IMR-90 (cell line): ENCODE measurements around the gene KMT2C. TPM values are rescaled to one million over a fixed set of nuclear protein-coding genes. Genes with fewer than 3 reads are reported as not detected.

Experiments
- ATAC-seq: fragments of 200-7000 bp; cut with Tn5 transposase; 2 replicates; pipeline ENCODE4 v1.9.1; 2020; ENCODE audit warnings: low read depth, mild to moderate bottlenecking, moderate library complexity
- BruUV-seq: library from RNA; stranded (reverse); fragments of 400-500 nt; replicated peaks from 2 replicates; lab custom pipeline; 2021; lab: Mats Ljungman, UMichigan
- CTCF ChIA-PET: fragments of 300-600 bp; formaldehyde crosslinking; extraction: SDS; loops from one replicate; lab custom pipeline; 2021; ENCODE audit warnings: antibody characterized with exemption; lab: Yijun Ruan, JAX
- POLR2A ChIA-PET: fragments of 300-600 bp; sonication (Branson Sonifier 250); formaldehyde crosslinking; loops from one replicate; lab custom pipeline; 2022; ENCODE audit warnings: antibody characterized with exemption; ENCODE audit not compliant: unreplicated experiment; lab: Charles Lee
- DNase-seq: peaks from one replicate; pipeline ENCODE4 v3.0.0; 2013
- H2AFZ ChIP-seq: replicated peaks from 2 replicates; pipeline ENCODE3; 2013; ENCODE audit warnings: low read length, mild to moderate bottlenecking; ENCODE audit not compliant: poor library complexity
- H2AK5ac ChIP-seq: 2 replicates; pipeline ENCODE4 v1.6.1; 2013; ENCODE audit warnings: low read depth, low read length, inconsistent platforms
- H2AK9ac ChIP-seq: replicated peaks from 2 replicates; pipeline ENCODE3; 2013; ENCODE audit warnings: mild to moderate bottlenecking, low read depth, low read length, moderate library complexity; ENCODE audit not compliant: poor library complexity
- H2BK120ac ChIP-seq: 2 replicates; pipeline ENCODE4 v1.6.1; 2013; ENCODE audit warnings: low read depth, low read length, inconsistent platforms
- H2BK15ac ChIP-seq: 3 replicates; pipeline ENCODE4 v1.6.1; 2013; ENCODE audit warnings: low read depth, low read length, inconsistent platforms
- H2BK20ac ChIP-seq: 2 replicates; pipeline ENCODE4 v1.6.1; 2013; ENCODE audit warnings: low read depth, mild to moderate bottlenecking, inconsistent platforms, low read length, moderate library complexity
- H2BK5ac ChIP-seq: 2 replicates; pipeline ENCODE4 v1.6.1; 2013; ENCODE audit warnings: mild to moderate bottlenecking, low read depth, low read length, inconsistent platforms; ENCODE audit not compliant: poor library complexity, severe bottlenecking
- H3K14ac ChIP-seq: replicated peaks from 2 replicates; pipeline ENCODE4 v1.6.1; 2013; ENCODE audit warnings: low read depth, low read length, inconsistent platforms
- H3K18ac ChIP-seq: 2 replicates; pipeline ENCODE4 v1.6.1; 2013; ENCODE audit warnings: low read depth, low read length, control low read depth
- H3K23ac ChIP-seq: 2 replicates; pipeline ENCODE4 v1.6.1; 2013; ENCODE audit warnings: low read depth, low read length, inconsistent platforms
- H3K27ac ChIP-seq: 2 replicates; pipeline ENCODE4 v1.5.1; 2013; ENCODE audit warnings: mild to moderate bottlenecking, control low read depth, low read length; ENCODE audit not compliant: insufficient read depth
- H3K27me3 ChIP-seq: 2 replicates; pipeline ENCODE4 v1.6.1; 2013; ENCODE audit warnings: low read length; ENCODE audit not compliant: control insufficient read depth, insufficient read depth
- H3K36me3 ChIP-seq: 2 replicates; pipeline ENCODE4 v1.6.1; 2013; ENCODE audit warnings: low read length, mixed read lengths; ENCODE audit not compliant: control insufficient read depth, insufficient read depth
- H3K4ac ChIP-seq: 2 replicates; pipeline ENCODE4 v1.6.1; 2013; ENCODE audit warnings: low read depth, low read length, inconsistent platforms
- H3K4me1 ChIP-seq: 2 replicates; pipeline ENCODE4 v1.6.1; 2013; ENCODE audit warnings: low read length, mixed read lengths; ENCODE audit not compliant: control insufficient read depth, insufficient read depth
- H3K4me2 ChIP-seq: 2 replicates; pipeline ENCODE4 v1.6.1; 2013; ENCODE audit warnings: low read depth, mild to moderate bottlenecking, control low read depth, low read length, moderate library complexity
- H3K4me3 ChIP-seq: 2 replicates; pipeline ENCODE4 v1.5.1; 2013; ENCODE audit warnings: low read depth, mild to moderate bottlenecking, control low read depth, low read length, moderate library complexity; ENCODE audit not compliant: insufficient read depth
- H3K56ac ChIP-seq: 2 replicates; pipeline ENCODE4 v1.6.1; 2013; ENCODE audit warnings: low read length, inconsistent platforms; ENCODE audit not compliant: insufficient read depth; ENCODE audit errors: extremely low read depth
- H3K79me1 ChIP-seq, 2 experiments: 2 replicates each; pipeline ENCODE4 v1.6.1; 2013; ENCODE audit warnings: low read length in 2 of 2, inconsistent platforms in 1 of 2, low read depth in 1 of 2
- H3K9ac ChIP-seq: 2 replicates; pipeline ENCODE4 v1.6.1; 2013; ENCODE audit warnings: low read depth, low read length, control low read depth
- H3K9me1 ChIP-seq: 2 replicates; pipeline ENCODE4 v1.6.1; 2013; ENCODE audit warnings: low read length, inconsistent platforms; ENCODE audit not compliant: insufficient read depth
- H3K9me3 ChIP-seq: 2 replicates; pipeline ENCODE4 v1.6.1; 2013; ENCODE audit warnings: low read length; ENCODE audit not compliant: control insufficient read depth, insufficient read depth
- H4K20me1 ChIP-seq: 2 replicates; pipeline ENCODE4 v1.6.1; 2013; ENCODE audit warnings: low read length, inconsistent platforms; ENCODE audit not compliant: insufficient read depth
- H4K5ac ChIP-seq: 2 replicates; pipeline ENCODE4 v1.6.1; 2013; ENCODE audit warnings: mild to moderate bottlenecking, low read depth, low read length, control low read depth
- H4K8ac ChIP-seq, 2 experiments: 2 replicates each; pipeline ENCODE4 v1.6.1; 2013; ENCODE audit warnings: low read depth in 2 of 2, low read length in 2 of 2, control low read depth in 1 of 2, inconsistent platforms in 1 of 2
- H4K91ac ChIP-seq: 2 replicates; pipeline ENCODE4 v1.6.1; 2013; ENCODE audit warnings: low read depth, low read length, inconsistent platforms; ENCODE audit not compliant: insufficient read depth
- BHLHE40 ChIP-seq: fragments of 150-350 bp; IDR thresholded peaks from 2 replicates; pipeline ENCODE4 v1.6.1; 2016; ENCODE audit warnings: mild to moderate bottlenecking, low read depth, low read length
- CEBPB ChIP-seq: IDR thresholded peaks from 2 replicates; pipeline ENCODE4 v1.6.1; 2012; ENCODE audit warnings: low read depth, low read length, improper control_type of control experiment
- CHD1 ChIP-seq: IDR thresholded peaks from 2 replicates; pipeline ENCODE4 v1.6.1; 2012; ENCODE audit warnings: low read depth, low read length, improper control_type of control experiment
- ELK1 ChIP-seq: fragments of 150-350 bp; IDR thresholded peaks from 2 replicates; pipeline ENCODE4 v1.6.1; 2016; ENCODE audit warnings: low read depth, mild to moderate bottlenecking, low read length, moderate library complexity, borderline replicate concordance
- FOS ChIP-seq: fragments of 150-350 bp; IDR thresholded peaks from 2 replicates; pipeline ENCODE4 v1.6.1; 2016; ENCODE audit warnings: low read depth, low read length
- MAFK ChIP-seq: IDR thresholded peaks from 2 replicates; pipeline ENCODE4 v1.6.1; 2012; ENCODE audit warnings: low read depth, low read length, improper control_type of control experiment
- MAZ ChIP-seq: IDR thresholded peaks from 2 replicates; pipeline ENCODE4 v1.6.1; 2012; ENCODE audit warnings: low read depth, mild to moderate bottlenecking, low read length, improper control_type of control experiment, moderate library complexity, borderline replicate concordance
- MXI1 ChIP-seq: IDR thresholded peaks from 2 replicates; pipeline ENCODE4 v1.6.1; 2012; ENCODE audit warnings: low read depth, mild to moderate bottlenecking, low read length, moderate library complexity, borderline replicate concordance
- NFE2L2 ChIP-seq: fragments of 150-350 bp; IDR thresholded peaks from 2 replicates; pipeline ENCODE4 v1.6.1; 2016; ENCODE audit warnings: low read depth, mild to moderate bottlenecking, low read length
- POLR2A ChIP-seq: IDR thresholded peaks from 2 replicates; pipeline ENCODE4 v1.6.1; 2012; ENCODE audit warnings: mild to moderate bottlenecking, low read depth, low read length
- RAD21 ChIP-seq: IDR thresholded peaks from 2 replicates; pipeline ENCODE4 v1.6.1; 2012; ENCODE audit warnings: low read length, improper control_type of control experiment
- RCOR1 ChIP-seq: IDR thresholded peaks from 2 replicates; pipeline ENCODE4 v1.6.1; 2012; ENCODE audit warnings: mild to moderate bottlenecking, low read length, improper control_type of control experiment; ENCODE audit not compliant: insufficient replicate concordance
- RFX5 ChIP-seq: IDR thresholded peaks from 2 replicates; pipeline ENCODE4 v1.8.0; 2012; ENCODE audit warnings: low read depth, mild to moderate bottlenecking, low read length, moderate library complexity
- SMC3 ChIP-seq: fragments of 150-350 bp; IDR thresholded peaks from 2 replicates; pipeline ENCODE4 v1.6.1; 2016; ENCODE audit warnings: low read depth, mild to moderate bottlenecking, antibody characterized with exemption, low read length, moderate library complexity
- USF2 ChIP-seq: fragments of 150-350 bp; IDR thresholded peaks from 2 replicates; pipeline ENCODE4 v1.6.1; 2017; ENCODE audit warnings: mild to moderate bottlenecking, antibody characterized with exemption, low read length, low read depth
- dilution Hi-C: fragments of 300-500 bp; cut with HindIII; formaldehyde crosslinking; loops from one replicate; pipeline ENCODE4 v1.14.3; 2018; ENCODE audit warnings: low sequenced_read_pairs; ENCODE audit not compliant: unreplicated experiment
- in situ Hi-C: fragments of 300-500 bp; cut with MboI; formaldehyde crosslinking; loops from 3 replicates; pipeline ENCODE4 v1.14.3; 2019; ENCODE audit warnings: low sequenced_read_pairs, inconsistent platforms, mixed read lengths
- intact Hi-C: fragments of 100-400 bp; cut with micrococcal nuclease; formaldehyde crosslinking; loops from 2 replicates; pipeline ENCODE4 v1.10.0; 2022
- polyA plus RNA-seq, 3 experiments: library from polyadenylated mRNA; depleted of rRNA; stranded (reverse); fragments of >200 nt; gene quantifications; 2 replicates each; pipeline ENCODE4 v1.2.3, GENCODE V29; 2012; ENCODE audit warnings: low replicate concordance in 1 of 3
- total RNA-seq: library from RNA; depleted of rRNA; stranded (reverse); fragments of >200 nt; gene quantifications from 2 replicates; pipeline ENCODE4 v1.2.3, GENCODE V29; 2012
- TF ChIP-seq, protein P1 (sequence below): conservative IDR thresholded peaks from 2 replicates; pipeline ENCODE4 v1.5.1; 2012; ENCODE audit warnings: mild to moderate bottlenecking, low read depth, low read length, improper control_type of control experiment

Gene KMT2C
- total and polyA plus RNA-seq, 2 of the 4 experiments (the other 2 are of a cell fraction) = 8.0 to 23.3 TPM

- Histone ChIP-seq H3K56ac (no peak overlapping the region), H4K8ac (no peak overlapping the region), H3K9me1 (peaks cover 2% of the 10 kb centered on the region; the same call in 1 of the 2 replicates), H2BK5ac (no peak overlapping the region), H3K9ac (no peak overlapping the region), H3K79me1 (peaks cover 6 to 9% of the 10 kb centered on the region in 2 experiments), H3K9me3 (no peaks in the 10 kb centered on the region), H3K4me2 (no peak overlapping the region), H3K14ac (no peak overlapping the region), H2AK5ac (no peak overlapping the region), H2AK9ac (no peak overlapping the region), H2AFZ (no peak overlapping the region), H3K27ac (no peak overlapping the region), H4K5ac (no peak overlapping the region), H3K23ac (no peak overlapping the region), H2BK15ac (no peak overlapping the region), H4K20me1 (no peaks in the 10 kb centered on the region), H3K4ac (no peak overlapping the region), H3K4me3 (no peak overlapping the region), H3K4me1 (no peaks in the 10 kb centered on the region), H3K18ac (no peak overlapping the region), H2BK20ac (no peak overlapping the region), H4K91ac (no peak overlapping the region), H2BK120ac (no peak overlapping the region), H3K27me3 (no peaks in the 10 kb centered on the region), H3K36me3 (peaks cover 43% of the 10 kb centered on the region)
- BruUV-seq = no TSS peak
- CTCF ChIA-PET = interaction anchor here (0.6 to 1.5 kb wide), 2 partner anchors 114 to 545 kb away, joined by 3 to 4 read pairs; no protein-coding TSS in a partner anchor
- POLR2A ChIA-PET = no interaction called here
- TF ChIP-seq MAFK = no peak
- no peak for TF ChIP-seq USF2
- TF ChIP-seq MAZ = no peak
- TF ChIP-seq NFE2L2 = no peak
- no peak for TF ChIP-seq FOS
- TF ChIP-seq CEBPB = no peak
- no peak for TF ChIP-seq BHLHE40
- no peak for TF ChIP-seq MXI1
- TF ChIP-seq POLR2A = no peak
- no peak for TF ChIP-seq ELK1
- TF ChIP-seq RAD21 = no peak
- TF ChIP-seq, protein P1, sequence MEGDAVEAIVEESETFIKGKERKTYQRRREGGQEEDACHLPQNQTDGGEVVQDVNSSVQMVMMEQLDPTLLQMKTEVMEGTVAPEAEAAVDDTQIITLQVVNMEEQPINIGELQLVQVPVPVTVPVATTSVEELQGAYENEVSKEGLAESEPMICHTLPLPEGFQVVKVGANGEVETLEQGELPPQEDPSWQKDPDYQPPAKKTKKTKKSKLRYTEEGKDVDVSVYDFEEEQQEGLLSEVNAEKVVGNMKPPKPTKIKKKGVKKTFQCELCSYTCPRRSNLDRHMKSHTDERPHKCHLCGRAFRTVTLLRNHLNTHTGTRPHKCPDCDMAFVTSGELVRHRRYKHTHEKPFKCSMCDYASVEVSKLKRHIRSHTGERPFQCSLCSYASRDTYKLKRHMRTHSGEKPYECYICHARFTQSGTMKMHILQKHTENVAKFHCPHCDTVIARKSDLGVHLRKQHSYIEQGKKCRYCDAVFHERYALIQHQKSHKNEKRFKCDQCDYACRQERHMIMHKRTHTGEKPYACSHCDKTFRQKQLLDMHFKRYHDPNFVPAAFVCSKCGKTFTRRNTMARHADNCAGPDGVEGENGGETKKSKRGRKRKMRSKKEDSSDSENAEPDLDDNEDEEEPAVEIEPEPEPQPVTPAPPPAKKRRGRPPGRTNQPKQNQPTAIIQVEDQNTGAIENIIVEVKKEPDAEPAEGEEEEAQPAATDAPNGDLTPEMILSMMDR = no peak
- TF ChIP-seq CHD1 = no peak
- TF ChIP-seq RFX5 = no peak
- no peak for TF ChIP-seq RCOR1
- TF ChIP-seq SMC3 = no peak
- in situ Hi-C loops (no loop called here), intact Hi-C loops (no loop called here), dilution Hi-C loops (no loop called here)
- ATAC-seq = no peak
- no peak for DNase-seq
These were observed 274.6 kb downstream of the KMT2C start for GRCh38 chr7:152161171-152161570.
